HFFc6 (cell line): Measurements from ENCODE around the gene OSBP2. TPM values are rescaled to one million over a fixed set of nuclear protein-coding genes. Genes with fewer than 3 reads are reported as not detected.

Experiments used
- DNase-seq: peaks from one replicate; pipeline ENCODE4 v3.0.0-alpha.2; 2018
- H3K27ac Mint-ChIP-seq: 2 replicates; pipeline ENCODE4 v1.8.0; 2020; ENCODE audit warnings: mild to moderate bottlenecking, mixed read lengths
- H3K27me3 Mint-ChIP-seq: 2 replicates; pipeline ENCODE4 v1.8.0; 2021; ENCODE audit warnings: mild to moderate bottlenecking, moderate library complexity, mixed read lengths; ENCODE audit not compliant: insufficient read depth
- H3K36me3 Mint-ChIP-seq: 2 replicates; pipeline ENCODE4 v1.8.0; 2021; ENCODE audit warnings: low read depth, mixed read lengths
- H3K4me1 Mint-ChIP-seq: 2 replicates; pipeline ENCODE4 v1.8.0; 2020; ENCODE audit warnings: low read depth, mixed read lengths
- H3K4me3 Mint-ChIP-seq: 2 replicates; pipeline ENCODE4 v1.8.0; 2020; ENCODE audit warnings: mild to moderate bottlenecking, moderate library complexity, mixed read lengths
- H3K9me3 Mint-ChIP-seq: 2 replicates; pipeline ENCODE4 v1.8.0; 2020; ENCODE audit warnings: mild to moderate bottlenecking, mixed read lengths
- total RNA-seq, 6 experiments: library from RNA; stranded (reverse); fragmentation: NEBNext Ultra II Directional; extraction: Animal tissue kit (Norgen Biotek cat#: 25700); gene quantifications; 2 replicates in 1 of 6; 3 replicates in 5 of 6; pipeline ENCODE4 v1.2.3, GENCODE V29; 2021
- TF ChIP-seq, protein P1 (sequence below): fragments of 200-600 bp; sonication (generic); IDR thresholded peaks from 2 replicates; pipeline ENCODE4 v1.5.0; 2021; ENCODE audit warnings: antibody characterized with exemption, mild to moderate bottlenecking

OSBP2 gene
- total RNA-seq, 6 experiments from 2014 or later, result 0.09 to 0.37 (median 0.28) TPM; not detected in 1

DNA sequence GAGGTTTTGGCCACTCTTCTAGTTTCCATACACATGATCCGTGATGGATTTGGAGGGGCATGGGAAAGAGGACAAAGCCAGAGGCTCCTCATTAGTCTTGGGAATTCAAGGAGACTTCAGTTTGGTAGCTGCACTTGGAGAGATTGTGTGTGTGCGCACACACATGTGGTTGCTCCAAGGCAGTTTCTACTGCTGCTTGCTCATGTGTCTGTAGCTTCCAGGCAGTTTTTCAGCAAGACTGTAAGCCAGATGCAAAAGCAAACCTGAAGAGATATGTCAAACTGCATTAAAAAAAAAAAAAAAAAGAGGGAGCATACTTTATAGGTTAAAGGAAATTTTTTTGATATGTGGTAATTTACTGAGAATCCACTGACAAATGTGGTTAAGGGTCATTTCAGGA, 95.7 kb downstream of the OSBP2 start:
- no peak overlapping the region for H3K4me3 Mint-ChIP-seq
- H3K4me1 Mint-ChIP-seq, result no peaks in the 10 kb centered on the region
- no peak for DNase-seq
- no peak overlapping the region for H3K27ac Mint-ChIP-seq
- TF ChIP-seq, protein P1, sequence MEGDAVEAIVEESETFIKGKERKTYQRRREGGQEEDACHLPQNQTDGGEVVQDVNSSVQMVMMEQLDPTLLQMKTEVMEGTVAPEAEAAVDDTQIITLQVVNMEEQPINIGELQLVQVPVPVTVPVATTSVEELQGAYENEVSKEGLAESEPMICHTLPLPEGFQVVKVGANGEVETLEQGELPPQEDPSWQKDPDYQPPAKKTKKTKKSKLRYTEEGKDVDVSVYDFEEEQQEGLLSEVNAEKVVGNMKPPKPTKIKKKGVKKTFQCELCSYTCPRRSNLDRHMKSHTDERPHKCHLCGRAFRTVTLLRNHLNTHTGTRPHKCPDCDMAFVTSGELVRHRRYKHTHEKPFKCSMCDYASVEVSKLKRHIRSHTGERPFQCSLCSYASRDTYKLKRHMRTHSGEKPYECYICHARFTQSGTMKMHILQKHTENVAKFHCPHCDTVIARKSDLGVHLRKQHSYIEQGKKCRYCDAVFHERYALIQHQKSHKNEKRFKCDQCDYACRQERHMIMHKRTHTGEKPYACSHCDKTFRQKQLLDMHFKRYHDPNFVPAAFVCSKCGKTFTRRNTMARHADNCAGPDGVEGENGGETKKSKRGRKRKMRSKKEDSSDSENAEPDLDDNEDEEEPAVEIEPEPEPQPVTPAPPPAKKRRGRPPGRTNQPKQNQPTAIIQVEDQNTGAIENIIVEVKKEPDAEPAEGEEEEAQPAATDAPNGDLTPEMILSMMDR, result no peak
- no peaks in the 10 kb centered on the region for H3K36me3 Mint-ChIP-seq
- no peaks in the 10 kb centered on the region for H3K9me3 Mint-ChIP-seq
- peaks cover 27% of the 10 kb centered on the region for H3K27me3 Mint-ChIP-seq

DNA sequence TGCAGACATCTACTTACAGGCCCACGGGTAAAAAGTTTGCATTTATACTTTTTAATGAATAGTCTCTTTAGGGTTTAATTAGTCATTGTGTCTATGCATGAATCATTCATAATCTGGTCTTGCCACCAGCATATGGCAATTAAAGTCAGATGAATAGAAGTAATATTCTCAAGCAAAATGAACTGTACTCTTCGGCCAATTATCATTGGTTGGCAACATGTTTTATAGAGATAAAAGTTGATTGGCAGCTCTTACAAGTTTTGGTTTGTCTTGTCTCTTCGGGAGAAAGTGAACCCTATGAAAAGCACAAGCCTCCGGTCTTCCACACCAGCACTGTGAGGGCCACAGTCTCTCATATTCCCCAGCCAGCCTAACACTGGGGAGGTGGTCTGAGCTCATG, 97.8 kb downstream of the OSBP2 start:
- peaks cover 28% of the 10 kb centered on the region for H3K27me3 Mint-ChIP-seq
- TF ChIP-seq, protein P1, result no peak
- DNase-seq, result no peak
- no peaks in the 10 kb centered on the region for H3K9me3 Mint-ChIP-seq
- H3K4me3 Mint-ChIP-seq, result no peak overlapping the region
- H3K36me3 Mint-ChIP-seq, result no peaks in the 10 kb centered on the region
- H3K27ac Mint-ChIP-seq, result no peak overlapping the region
- H3K4me1 Mint-ChIP-seq, result no peaks in the 10 kb centered on the region

DNA sequence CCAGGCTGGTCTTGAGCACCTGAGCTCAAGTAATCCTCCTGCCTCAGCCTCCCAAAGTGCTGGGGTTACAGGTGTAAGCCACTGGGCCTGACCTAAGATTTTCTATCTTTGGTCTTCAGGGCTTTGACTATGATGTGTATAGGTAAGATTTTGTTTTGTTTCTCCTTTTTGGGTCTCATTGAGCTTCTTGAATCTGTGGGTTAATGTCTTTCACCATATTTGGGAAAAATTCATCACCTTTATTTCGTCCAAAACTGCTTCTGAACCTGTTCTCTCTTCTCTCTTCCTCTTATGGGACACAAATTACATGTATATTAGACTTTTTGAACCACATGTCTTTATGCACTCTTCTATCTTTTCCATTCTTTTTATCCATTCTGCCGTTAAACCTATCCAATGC, 100.4 kb downstream of the OSBP2 start:
- Mint-ChIP-seq H3K27ac (no peak overlapping the region), H3K36me3 (no peaks in the 10 kb centered on the region), H3K27me3 (peaks cover 17% of the 10 kb centered on the region), H3K9me3 (no peaks in the 10 kb centered on the region), H3K4me1 (no peaks in the 10 kb centered on the region), H3K4me3 (no peak overlapping the region)
- TF ChIP-seq, protein P1, result no peak
- no peak for DNase-seq

DNA sequence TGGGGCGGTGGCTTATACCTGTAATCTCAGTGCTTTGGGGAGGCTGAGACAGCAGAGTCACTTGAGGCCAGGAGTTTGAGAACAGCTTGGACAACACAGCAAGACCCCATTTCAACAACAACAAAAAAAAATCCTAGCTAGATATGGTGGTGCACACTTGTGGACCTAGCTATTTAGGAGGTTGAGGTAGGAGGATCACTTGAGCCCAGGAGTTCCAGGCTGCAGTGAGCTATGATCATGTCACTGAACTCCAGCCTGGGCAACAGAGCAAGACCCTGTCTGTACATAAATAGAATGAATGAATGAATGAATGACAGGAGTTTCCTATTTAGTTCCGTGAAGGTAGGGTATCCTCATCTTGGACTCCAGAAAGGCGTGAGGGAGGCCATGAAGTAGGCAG, 107.0 kb downstream of the OSBP2 start:
- no peak for DNase-seq
- TF ChIP-seq, protein P1, result no peak
- peaks cover 14% of the 10 kb centered on the region for H3K4me1 Mint-ChIP-seq
- no peaks in the 10 kb centered on the region for H3K36me3 Mint-ChIP-seq
- H3K27ac Mint-ChIP-seq, result no peak overlapping the region
- H3K4me3 Mint-ChIP-seq, result no peak overlapping the region
- H3K27me3 Mint-ChIP-seq, result peaks cover 25% of the 10 kb centered on the region
- no peaks in the 10 kb centered on the region for H3K9me3 Mint-ChIP-seq

DNA sequence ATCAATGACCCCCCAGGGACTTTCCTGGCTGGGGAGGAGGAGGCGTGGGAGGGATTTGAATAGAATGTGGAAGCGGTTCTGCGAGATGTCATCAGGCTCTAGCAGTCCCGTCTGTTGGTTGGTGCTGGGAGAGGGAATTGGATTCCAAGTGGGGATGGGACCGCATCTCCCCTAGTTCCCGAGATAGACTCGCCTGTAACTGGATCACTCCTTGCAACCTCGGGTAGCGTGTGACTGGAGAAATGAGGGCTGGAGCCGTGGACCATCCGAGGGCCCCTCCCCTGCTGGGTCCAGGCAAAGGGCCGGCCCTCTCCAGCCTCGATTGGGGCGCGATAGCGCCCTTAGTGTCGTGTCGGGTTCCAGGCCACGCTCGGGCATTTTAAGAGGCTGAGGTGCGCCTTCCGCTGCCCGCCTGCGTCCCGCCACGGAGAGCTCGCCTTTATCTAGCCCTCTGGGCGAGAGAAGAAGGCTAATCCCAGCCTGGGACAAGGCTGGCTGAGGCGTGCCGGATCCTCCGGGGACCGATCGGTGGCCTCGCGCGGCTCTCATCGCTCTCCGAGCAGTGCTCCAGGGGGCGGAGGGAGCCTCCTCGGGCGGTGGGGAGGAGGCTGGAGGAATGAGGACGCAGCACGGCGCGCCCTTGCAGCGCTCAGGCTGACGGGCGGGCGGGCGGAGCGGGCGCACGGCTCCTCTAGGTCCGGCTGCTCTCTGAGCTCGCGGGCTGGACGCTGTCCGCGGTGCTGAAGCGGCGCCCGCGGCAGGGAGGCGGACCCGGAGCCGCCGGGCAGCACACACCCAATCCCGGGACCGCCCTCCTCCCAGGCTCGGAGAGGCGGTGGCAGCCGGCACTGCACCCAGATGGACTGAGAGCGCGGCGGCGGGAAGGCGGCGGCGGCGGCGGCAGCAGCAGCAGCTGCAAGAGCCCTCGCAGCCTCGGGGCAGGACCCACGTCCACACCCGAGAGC, 107.8 kb downstream of the OSBP2 start:
- Mint-ChIP-seq H3K4me1 (peaks cover 21% of the 10 kb centered on the region), H3K36me3 (no peaks in the 10 kb centered on the region), H3K9me3 (no peaks in the 10 kb centered on the region), H3K27me3 (peaks cover 29% of the 10 kb centered on the region), H3K4me3 (peak overlapping the region; percentile 40; the same call in 1 of the 2 replicates), H3K27ac (no peak overlapping the region)
- peak; percentile 87 for DNase-seq
- TF ChIP-seq, protein P1, result peak; percentile 42
